ENCODE measurements around the gene SF3B4. TPM values are rescaled to one million over a fixed set of nuclear protein-coding genes. Genes with fewer than 3 reads are reported as not detected.

The SF3B4 gene
- total and polyA plus RNA-seq, 2 of the 13 experiments (the other 11 are each of a cell fraction or from before 2014, with no cell fraction given): 13.8 to 14.8 TPM

DNA sequence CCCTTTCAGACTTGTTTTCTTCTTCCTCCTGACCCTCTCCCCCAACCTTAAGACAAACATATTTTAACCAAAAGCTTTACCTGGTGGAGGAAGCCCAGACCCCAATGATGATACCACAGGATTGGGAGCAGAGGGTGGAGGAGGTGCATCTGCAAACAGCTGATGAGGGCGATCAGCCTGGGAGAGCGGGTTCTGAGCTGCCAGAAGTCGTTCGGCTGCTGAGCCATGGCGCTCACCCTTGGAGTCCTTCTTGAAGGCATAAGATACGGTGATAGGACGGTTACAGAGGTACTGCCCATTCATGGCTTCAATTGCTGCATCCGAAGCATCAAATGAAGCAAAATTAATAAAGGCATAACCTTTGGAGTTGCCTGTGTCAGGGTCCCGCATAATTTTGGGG is 1.3 kb downstream of the SF3B4 start (continued):
- TF ChIP-seq, protein P1, sequence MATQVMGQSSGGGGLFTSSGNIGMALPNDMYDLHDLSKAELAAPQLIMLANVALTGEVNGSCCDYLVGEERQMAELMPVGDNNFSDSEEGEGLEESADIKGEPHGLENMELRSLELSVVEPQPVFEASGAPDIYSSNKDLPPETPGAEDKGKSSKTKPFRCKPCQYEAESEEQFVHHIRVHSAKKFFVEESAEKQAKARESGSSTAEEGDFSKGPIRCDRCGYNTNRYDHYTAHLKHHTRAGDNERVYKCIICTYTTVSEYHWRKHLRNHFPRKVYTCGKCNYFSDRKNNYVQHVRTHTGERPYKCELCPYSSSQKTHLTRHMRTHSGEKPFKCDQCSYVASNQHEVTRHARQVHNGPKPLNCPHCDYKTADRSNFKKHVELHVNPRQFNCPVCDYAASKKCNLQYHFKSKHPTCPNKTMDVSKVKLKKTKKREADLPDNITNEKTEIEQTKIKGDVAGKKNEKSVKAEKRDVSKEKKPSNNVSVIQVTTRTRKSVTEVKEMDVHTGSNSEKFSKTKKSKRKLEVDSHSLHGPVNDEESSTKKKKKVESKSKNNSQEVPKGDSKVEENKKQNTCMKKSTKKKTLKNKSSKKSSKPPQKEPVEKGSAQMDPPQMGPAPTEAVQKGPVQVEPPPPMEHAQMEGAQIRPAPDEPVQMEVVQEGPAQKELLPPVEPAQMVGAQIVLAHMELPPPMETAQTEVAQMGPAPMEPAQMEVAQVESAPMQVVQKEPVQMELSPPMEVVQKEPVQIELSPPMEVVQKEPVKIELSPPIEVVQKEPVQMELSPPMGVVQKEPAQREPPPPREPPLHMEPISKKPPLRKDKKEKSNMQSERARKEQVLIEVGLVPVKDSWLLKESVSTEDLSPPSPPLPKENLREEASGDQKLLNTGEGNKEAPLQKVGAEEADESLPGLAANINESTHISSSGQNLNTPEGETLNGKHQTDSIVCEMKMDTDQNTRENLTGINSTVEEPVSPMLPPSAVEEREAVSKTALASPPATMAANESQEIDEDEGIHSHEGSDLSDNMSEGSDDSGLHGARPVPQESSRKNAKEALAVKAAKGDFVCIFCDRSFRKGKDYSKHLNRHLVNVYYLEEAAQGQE (IDR thresholded peaks at IDR 0.05; ENCODE audit: borderline replicate concordance in 1 of 2, low read depth in 1 of 2, low read length in 2 of 2): no peak
- TF ChIP-seq, protein P2, sequence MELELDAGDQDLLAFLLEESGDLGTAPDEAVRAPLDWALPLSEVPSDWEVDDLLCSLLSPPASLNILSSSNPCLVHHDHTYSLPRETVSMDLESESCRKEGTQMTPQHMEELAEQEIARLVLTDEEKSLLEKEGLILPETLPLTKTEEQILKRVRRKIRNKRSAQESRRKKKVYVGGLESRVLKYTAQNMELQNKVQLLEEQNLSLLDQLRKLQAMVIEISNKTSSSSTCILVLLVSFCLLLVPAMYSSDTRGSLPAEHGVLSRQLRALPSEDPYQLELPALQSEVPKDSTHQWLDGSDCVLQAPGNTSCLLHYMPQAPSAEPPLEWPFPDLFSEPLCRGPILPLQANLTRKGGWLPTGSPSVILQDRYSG (CRISPR knock-in tag; IDR thresholded peaks at IDR 0.05): no peak
- TF ChIP-seq JDP2 (CRISPR knock-in tag; IDR thresholded peaks at IDR 0.05; ENCODE audit: borderline replicate concordance) (no peak), HHEX (CRISPR knock-in tag; IDR thresholded peaks at IDR 0.05) (no peak), ZNF781 (CRISPR knock-in tag; IDR thresholded peaks at IDR 0.05; ENCODE audit: borderline replicate concordance, not compliant biosample characterization) (no peak), ZNF773 (CRISPR knock-in tag; IDR thresholded peaks at IDR 0.05; ENCODE audit: borderline replicate concordance) (no peak)

DNA sequence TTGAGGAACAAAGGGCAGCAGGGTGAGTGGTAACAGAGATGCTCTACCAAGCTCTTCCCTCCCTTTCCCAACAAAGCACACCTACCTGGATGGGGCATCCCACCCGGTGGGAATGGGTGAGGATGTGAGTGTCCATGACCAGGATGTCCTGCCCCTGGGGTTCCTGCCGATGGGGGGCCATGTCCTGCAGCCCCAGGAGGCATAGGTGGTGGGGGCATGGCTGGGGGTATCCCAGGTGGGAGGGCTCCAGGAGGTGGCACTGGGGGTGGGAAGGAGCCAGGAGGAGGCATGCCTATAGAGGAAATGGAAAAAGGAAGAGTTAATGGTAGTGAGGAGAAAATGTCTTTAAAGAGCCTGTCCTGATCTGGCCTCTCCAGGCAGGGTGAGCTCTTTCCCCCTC is 1.9 kb downstream of the SF3B4 start:
- H3K27ac ChIP-seq (ENCODE audit: extremely low read length, insufficient read depth, low read length): no peak overlapping the region
- no peak for DNase-seq (ENCODE audit: low spot score)
- H3K4me3 ChIP-seq (replicated peaks in 1 of 3; ENCODE audit: insufficient read depth in 1 of 3, low read depth in 2 of 3, low read length in 3 of 3): no peak overlapping the region
- no peaks in the 10 kb centered on the region; a peak in 1 of 5 replicates for H3K27me3 ChIP-seq (ENCODE audit: control insufficient read depth in 1 of 2, insufficient read depth in 2 of 2, low read length in 2 of 2)
- peaks cover 13 to 41% of the 10 kb centered on the region in 2 experiments for H3K36me3 ChIP-seq (replicated peaks in 1 of 2; ENCODE audit: control insufficient read depth in 1 of 2, insufficient read depth in 2 of 2, low read length in 2 of 2)
- in situ Hi-C loops (cut with HindIII; ENCODE audit: extremely low pct_ligation_motif_present, low pct_unique_long_range_greater_than_20kb): no loop called here
- WGBS (ENCODE audit: low lambda C conversion rate): 100% methylated on average over 2 of the region's 2 CpGs
- no peaks in the 10 kb centered on the region for H3K9me3 ChIP-seq (ENCODE audit: low read length)
- H3K4me1 ChIP-seq (ENCODE audit: insufficient read depth, low read length): peaks cover 30% of the 10 kb centered on the region
- peak overlapping the region; percentile 90; the same call in 1 of the 2 replicates for H3K4me2 ChIP-seq (ENCODE audit: low read depth, low read length)
- intact Hi-C loops (cut with micrococcal nuclease; ENCODE audit: unreplicated experiment): no loop called here
- BruUV-seq (replicated peaks): no TSS peak
- FAIRE-seq: no peak
- peaks cover 17% of the 10 kb centered on the region for H3K79me2 ChIP-seq (ENCODE audit: insufficient read depth, low read length)
- 0 out of 2 replicates have a peak, but pooled peaks cover 3% of the 10 kb centered on the region for H4K20me1 ChIP-seq (ENCODE audit: insufficient read depth, low read length)
- H2AFZ ChIP-seq (ENCODE audit: low read length): no peak overlapping the region
- ChIA-PET CTCF (ENCODE audit: low intra/inter-chr PET ratio, low total read pairs) (no interaction called here), POLR2A (no interaction called here)
- ATAC-seq: no peak
- H3K9ac ChIP-seq (ENCODE audit: insufficient read depth, low read depth, low read length): no peak overlapping the region
- TF ChIP-seq, protein P3, sequence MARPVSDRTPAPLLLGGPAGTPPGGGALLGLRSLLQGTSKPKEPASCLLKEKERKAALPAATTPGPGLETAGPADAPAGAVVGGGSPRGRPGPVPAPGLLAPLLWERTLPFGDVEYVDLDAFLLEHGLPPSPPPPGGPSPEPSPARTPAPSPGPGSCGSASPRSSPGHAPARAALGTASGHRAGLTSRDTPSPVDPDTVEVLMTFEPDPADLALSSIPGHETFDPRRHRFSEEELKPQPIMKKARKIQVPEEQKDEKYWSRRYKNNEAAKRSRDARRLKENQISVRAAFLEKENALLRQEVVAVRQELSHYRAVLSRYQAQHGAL (CRISPR knock-in tag; IDR thresholded peaks at IDR 0.05; ENCODE audit: not compliant biosample characterization): no peak
- TF ChIP-seq, protein P4, sequence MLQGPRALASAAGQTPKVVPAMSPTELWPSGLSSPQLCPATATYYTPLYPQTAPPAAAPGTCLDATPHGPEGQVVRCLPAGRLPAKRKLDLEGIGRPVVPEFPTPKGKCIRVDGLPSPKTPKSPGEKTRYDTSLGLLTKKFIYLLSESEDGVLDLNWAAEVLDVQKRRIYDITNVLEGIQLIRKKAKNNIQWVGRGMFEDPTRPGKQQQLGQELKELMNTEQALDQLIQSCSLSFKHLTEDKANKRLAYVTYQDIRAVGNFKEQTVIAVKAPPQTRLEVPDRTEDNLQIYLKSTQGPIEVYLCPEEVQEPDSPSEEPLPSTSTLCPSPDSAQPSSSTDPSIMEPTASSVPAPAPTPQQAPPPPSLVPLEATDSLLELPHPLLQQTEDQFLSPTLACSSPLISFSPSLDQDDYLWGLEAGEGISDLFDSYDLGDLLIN (CRISPR knock-in tag; IDR thresholded peaks at IDR 0.05; ENCODE audit: borderline replicate concordance): no peak
- no peak for TF ChIP-seq ZFP62 (CRISPR knock-in tag; IDR thresholded peaks at IDR 0.05)
- TF ChIP-seq EP300 (IDR thresholded peaks at IDR 0.05; ENCODE audit: low read depth in 2 of 2, low read length in 2 of 2): no peak
- TF ChIP-seq EP300 (CRISPR knock-in tag; IDR thresholded peaks at IDR 0.05; ENCODE audit: borderline replicate concordance): no peak
- no peak for TF ChIP-seq MATR3 (CRISPR knock-in tag; IDR thresholded peaks at IDR 0.05)
- no peak for TF ChIP-seq EHMT2 (IDR thresholded peaks at IDR 0.05; ENCODE audit: borderline replicate concordance, low read depth, low read length)
- no peak for TF ChIP-seq ZFP36 (IDR thresholded peaks at IDR 0.05; ENCODE audit: borderline replicate concordance, low read depth, low read length, partially characterized antibody)
- no peak for TF ChIP-seq CEBPG (CRISPR knock-in tag; IDR thresholded peaks at IDR 0.05)
- no peak for TF ChIP-seq ZNF775 (CRISPR knock-in tag; IDR thresholded peaks at IDR 0.05; ENCODE audit: borderline replicate concordance)
- no peak for TF ChIP-seq RBFOX2 (IDR thresholded peaks at IDR 0.05; ENCODE audit: low read depth, low read length)

Measured in HepG2 (cell line).